ENCODE results near the gene LPP.

- no peak for TF ChIP-seq POLR2A (IDR thresholded peaks at IDR 0.05; ENCODE audit: low read depth, low read length)
- TF ChIP-seq PAX5 (IDR thresholded peaks at IDR 0.05; ENCODE audit: insufficient read depth, low read length, severe bottlenecking), result no peak
- TF ChIP-seq POLR2AphosphoS5 (IDR thresholded peaks at IDR 0.05; ENCODE audit: low read depth, low read length), result no peak
Observed at GRCh38 chr3:188241072-188241471, 87.1 kb downstream of the LPP start.

All from GM12891 (cell line).